ENCODE data around the gene CCDC88B. TPM values are rescaled to one million over a fixed set of nuclear protein-coding genes. Genes with fewer than 3 reads are reported as not detected.

CCDC88B gene
- total and polyA plus RNA-seq, 10 of the 15 experiments (the other 5 are each of a cell fraction or from before 2014, with no cell fraction given) = 0.24 to 66.0 (median 19.2) TPM

DNA sequence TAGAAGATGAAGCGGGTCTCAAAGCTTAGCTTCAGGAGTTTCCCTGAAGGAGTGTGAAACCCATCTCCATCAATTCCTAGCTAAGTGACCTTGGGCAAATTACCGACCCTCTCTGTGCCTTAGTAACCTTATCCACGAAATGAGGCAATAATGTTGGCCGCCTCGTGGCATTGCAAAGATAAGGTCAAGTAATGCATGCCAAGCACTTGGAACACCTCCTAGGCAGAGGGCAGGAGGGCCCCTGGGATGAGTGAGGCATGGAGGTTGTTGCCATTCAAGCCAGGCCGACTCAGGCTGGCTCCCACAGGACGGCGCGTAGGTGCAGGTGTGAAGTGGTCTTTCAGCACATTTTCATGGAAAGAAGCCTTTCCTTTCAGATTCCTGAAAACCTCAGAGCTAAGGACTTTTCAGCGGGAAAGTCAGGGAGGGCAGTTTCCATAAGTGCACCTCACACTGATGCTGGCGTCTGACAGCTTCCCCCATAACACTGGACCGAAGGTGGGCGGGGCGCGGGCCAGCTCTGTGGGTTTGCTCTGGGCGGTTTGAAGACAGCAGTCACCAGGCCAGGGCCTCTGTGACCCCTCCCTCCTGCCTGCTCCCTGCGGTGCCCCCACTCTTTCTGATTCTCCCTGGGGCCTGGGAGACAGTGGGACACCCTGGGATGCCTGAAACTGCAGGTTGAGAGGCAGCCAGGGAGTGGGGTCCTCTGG, 44.2 kb downstream of the CCDC88B start:
- ChIA-PET RAD21 (ENCODE audit: unreplicated experiment) (no interaction called here), POLR2A (no interaction called here), CTCF (no interaction called here), SMC1A (ENCODE audit: uncharacterized antibody, unreplicated experiment) (no interaction called here)
- intact Hi-C loops (cut with micrococcal nuclease; ENCODE audit: unreplicated experiment) = no loop called here
- no peak overlapping the region for H3K4me2 ChIP-seq (ENCODE audit: control insufficient read depth, insufficient read depth)
- H3K27me3 ChIP-seq (replicated peaks in 1 of 2; ENCODE audit: control insufficient read depth in 2 of 2, insufficient read depth in 2 of 2, low read length in 1 of 2) = peaks cover 0 to 2% of the 10 kb centered on the region in 2 experiments; a peak in 2 of 4 replicates
- no peak overlapping the region for H3K27ac ChIP-seq (ENCODE audit: control insufficient read depth, insufficient read depth)
- ATAC-seq = no peak
- in situ Hi-C loops (cut with MboI) = no loop called here
- 38% methylated on average over 17 of the region's 17 CpGs for WGBS (ENCODE audit: insufficient coverage, insufficient replicate concordance, low lambda C conversion rate, missing lambda C conversion rate)
- no peaks in the 10 kb centered on the region for H3K36me3 ChIP-seq (ENCODE audit: control insufficient read depth in 2 of 2, insufficient read depth in 2 of 2, low read length in 1 of 2)
- no peak overlapping the region for H3K4me3 ChIP-seq
- H4K20me1 ChIP-seq (ENCODE audit: control insufficient read depth, insufficient read depth) = no peaks in the 10 kb centered on the region
- no peak for DNase-seq (ENCODE audit: low read depth, low spot score)
- BruUV-seq (replicated peaks) = no TSS peak
- FAIRE-seq = no peak
- no peak overlapping the region for H3K9ac ChIP-seq (ENCODE audit: control insufficient read depth, insufficient read depth, low read length)
- H3K9me3 ChIP-seq (replicated peaks; ENCODE audit: control insufficient read depth, insufficient read depth, low read length) = no peaks in the 10 kb centered on the region; the same call in 2 of the 3 replicates
- no peaks in the 10 kb centered on the region for H3K4me1 ChIP-seq (ENCODE audit: control insufficient read depth, insufficient read depth, low read length)
- no peak overlapping the region for H2AFZ ChIP-seq (ENCODE audit: control insufficient read depth, low read depth, low read length)
- no peaks in the 10 kb centered on the region for H3K79me2 ChIP-seq (ENCODE audit: control insufficient read depth, insufficient read depth, low read length)
- TF ChIP-seq, protein P1, sequence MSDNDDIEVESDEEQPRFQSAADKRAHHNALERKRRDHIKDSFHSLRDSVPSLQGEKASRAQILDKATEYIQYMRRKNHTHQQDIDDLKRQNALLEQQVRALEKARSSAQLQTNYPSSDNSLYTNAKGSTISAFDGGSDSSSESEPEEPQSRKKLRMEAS (IDR thresholded peaks at IDR 0.05; ENCODE audit: low read depth, low read length) = no peak
- TF ChIP-seq TAF1 (IDR thresholded peaks at IDR 0.05; ENCODE audit: borderline replicate concordance, low read depth, low read length) (no peak), RELA (IDR thresholded peaks at IDR 0.05; ENCODE audit: borderline replicate concordance, partially characterized antibody) (no peak), EGR1 (IDR thresholded peaks at IDR 0.05; ENCODE audit: borderline replicate concordance in 1 of 2, low read depth in 2 of 2, low read length in 2 of 2) (no peak), BHLHE40 (IDR thresholded peaks at IDR 0.05; ENCODE audit: borderline replicate concordance in 1 of 2, low read depth in 2 of 2, low read length in 1 of 2) (no peak), ZNF24 (IDR thresholded peaks at IDR 0.05) (no peak), HCFC1 (IDR thresholded peaks at IDR 0.05; ENCODE audit: low read length) (no peak), EP300 (IDR thresholded peaks at IDR 0.05; ENCODE audit: borderline replicate concordance in 1 of 2, control insufficient read depth in 1 of 2, low read depth in 2 of 2, low read length in 2 of 2) (no peak), KAT2A (conservative IDR thresholded peaks at IDR 0.05; ENCODE audit: control insufficient read depth, low read depth, low read length) (no peak), CHD1 (IDR thresholded peaks at IDR 0.05; ENCODE audit: low read depth, low read length) (no peak), CBFB (IDR thresholded peaks at IDR 0.05; ENCODE audit: low read depth) (no peak), BMI1 (IDR thresholded peaks at IDR 0.05; ENCODE audit: borderline replicate concordance) (no peak), EED (IDR thresholded peaks at IDR 0.05; ENCODE audit: low read depth) (no peak), BCL11A (IDR thresholded peaks at IDR 0.05; ENCODE audit: low read depth, low read length) (no peak), NFIC (IDR thresholded peaks at IDR 0.05; ENCODE audit: low read depth, low read length) (no peak)
- TF ChIP-seq, protein P2, sequence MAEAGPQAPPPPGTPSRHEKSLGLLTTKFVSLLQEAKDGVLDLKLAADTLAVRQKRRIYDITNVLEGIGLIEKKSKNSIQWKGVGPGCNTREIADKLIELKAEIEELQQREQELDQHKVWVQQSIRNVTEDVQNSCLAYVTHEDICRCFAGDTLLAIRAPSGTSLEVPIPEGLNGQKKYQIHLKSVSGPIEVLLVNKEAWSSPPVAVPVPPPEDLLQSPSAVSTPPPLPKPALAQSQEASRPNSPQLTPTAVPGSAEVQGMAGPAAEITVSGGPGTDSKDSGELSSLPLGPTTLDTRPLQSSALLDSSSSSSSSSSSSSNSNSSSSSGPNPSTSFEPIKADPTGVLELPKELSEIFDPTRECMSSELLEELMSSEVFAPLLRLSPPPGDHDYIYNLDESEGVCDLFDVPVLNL (IDR thresholded peaks at IDR 0.05; ENCODE audit: low read depth, low read length) = no peak
